LoVo (cell line): ENCODE results near the gene FFAR1.
"Not testable (repeated sequence)": the region's sequence is repeated elsewhere in the genome, so short reads cannot be mapped to it uniquely, and the experiment has no call there.

Experiments
- DNase-seq: peaks from one replicate; pipeline ENCODE4 v3.0.0-alpha.2; 2016; ENCODE audit warnings: low spot score

The FFAR1 gene

GRCh38 chr19:35360880-35361420, 13.2 kb downstream of the FFAR1 start:
- DNase-seq: no peak

- DNase-seq: no peak
Observed at GRCh38 chr19:35362261-35363000, 14.7 kb downstream of the FFAR1 start.

GRCh38 chr19:35363001-35363590, 15.4 kb downstream of the FFAR1 start:
- DNase-seq: no peak

GRCh38 chr19:35363711-35364425, 16.2 kb downstream of the FFAR1 start:
- no peak for DNase-seq

GRCh38 chr19:35365303-35365702, 17.6 kb downstream of the FFAR1 start:
- no peak for DNase-seq

GRCh38 chr19:35368378-35368777, 20.7 kb downstream of the FFAR1 start:
- no peak for DNase-seq

GRCh38 chr19:35369522-35369921, 21.8 kb downstream of the FFAR1 start:
- DNase-seq: no peak

GRCh38 chr19:35370722-35371121, 23.0 kb downstream of the FFAR1 start, which contains the start of gene GPR42:
TSS of gene GPR42 (plus strand) at chr19:35371068. CDS start at chr19:35371360, 292 bp downstream.
- no peak for DNase-seq

- DNase-seq: no peak
Observed at GRCh38 chr19:35373492-35373891, 25.8 kb downstream of the FFAR1 start.

- DNase-seq: not testable (repeated sequence)
Observed at GRCh38 chr19:35374031-35374430, 26.3 kb downstream of the FFAR1 start.

- DNase-seq: no peak
Observed at GRCh38 chr19:35375505-35376307, 28.0 kb downstream of the FFAR1 start.

GRCh38 chr19:35377656-35378055, 30.0 kb downstream of the FFAR1 start:
- DNase-seq: no peak

GRCh38 chr19:35378356-35378755, 30.7 kb downstream of the FFAR1 start:
- DNase-seq: no peak

GRCh38 chr19:35379545-35379944, 31.8 kb downstream of the FFAR1 start:
- not testable (repeated sequence) for DNase-seq

GRCh38 chr19:35379992-35380391, 32.3 kb downstream of the FFAR1 start:
- DNase-seq: no peak

- DNase-seq: no peak
Observed at GRCh38 chr19:35380450-35381124, 32.9 kb downstream of the FFAR1 start.

GRCh38 chr19:35381318-35381717, 33.6 kb downstream of the FFAR1 start:
- DNase-seq: no peak

- no peak for DNase-seq
Observed at GRCh38 chr19:35381926-35382325, 34.2 kb downstream of the FFAR1 start.

GRCh38 chr19:35383536-35383935, 35.8 kb downstream of the FFAR1 start:
- DNase-seq: no peak

- DNase-seq: peak; percentile 68
Observed at GRCh38 chr19:35388277-35389054, 40.8 kb downstream of the FFAR1 start.
